Measurements from ENCODE around the gene SLC25A19.
"Not testable (repeated sequence)": the region's sequence is repeated elsewhere in the genome, so short reads cannot be mapped to it uniquely, and the experiment has no call there.

- TF ChIP-seq CTCF (conservative IDR thresholded peaks at IDR 0.05; ENCODE audit: low read length); EZH2phosphoT487 (IDR thresholded peaks at IDR 0.05; ENCODE audit: borderline replicate concordance, low read depth, low read length): not testable (repeated sequence)
Measured at GRCh38 chr17:75280189-75280588, 9.0 kb downstream of the SLC25A19 start.
